Epithelial cell of esophagus (primary cell): Measurements from ENCODE around the gene MOB3B.

Experiments used
- DNase-seq: peaks from one replicate; pipeline ENCODE4 v3.0.0; 2010; ENCODE audit warnings: low read depth
- H3K4me3 ChIP-seq: 2 replicates; pipeline ENCODE4 v1.5.1; 2011; ENCODE audit warnings: mild to moderate bottlenecking, low read length, control low read depth
- TF ChIP-seq, protein P1 (sequence below): IDR thresholded peaks from 2 replicates; pipeline ENCODE4 v1.5.1; 2011; ENCODE audit warnings: low read depth, mild to moderate bottlenecking, low read length, control low read depth, inconsistent platforms; ENCODE audit not compliant: insufficient read depth; ENCODE audit errors: missing control alignments

Gene MOB3B

DNA sequence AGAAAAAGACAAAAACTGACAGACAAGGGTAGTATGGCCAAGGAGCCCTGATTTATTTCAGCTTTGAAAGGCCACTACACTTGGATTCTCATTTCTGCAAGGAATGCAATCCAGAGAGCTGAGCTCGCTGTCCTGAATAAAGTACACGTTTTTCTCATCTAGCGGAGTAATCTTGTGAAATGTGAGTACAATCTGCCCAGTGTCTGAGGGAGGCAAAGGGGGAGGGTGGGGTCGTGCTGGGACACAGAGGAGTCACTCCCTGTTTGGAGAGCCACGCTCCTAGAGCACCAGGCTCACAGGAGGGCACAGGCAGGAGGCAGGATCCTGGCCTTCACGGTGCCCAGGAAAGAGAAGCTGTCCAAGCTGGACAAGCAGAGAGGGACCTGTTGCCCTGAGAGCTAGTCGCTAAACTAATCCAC, 56.5 kb downstream of the MOB3B start:
- no peak for DNase-seq
- TF ChIP-seq, protein P1, sequence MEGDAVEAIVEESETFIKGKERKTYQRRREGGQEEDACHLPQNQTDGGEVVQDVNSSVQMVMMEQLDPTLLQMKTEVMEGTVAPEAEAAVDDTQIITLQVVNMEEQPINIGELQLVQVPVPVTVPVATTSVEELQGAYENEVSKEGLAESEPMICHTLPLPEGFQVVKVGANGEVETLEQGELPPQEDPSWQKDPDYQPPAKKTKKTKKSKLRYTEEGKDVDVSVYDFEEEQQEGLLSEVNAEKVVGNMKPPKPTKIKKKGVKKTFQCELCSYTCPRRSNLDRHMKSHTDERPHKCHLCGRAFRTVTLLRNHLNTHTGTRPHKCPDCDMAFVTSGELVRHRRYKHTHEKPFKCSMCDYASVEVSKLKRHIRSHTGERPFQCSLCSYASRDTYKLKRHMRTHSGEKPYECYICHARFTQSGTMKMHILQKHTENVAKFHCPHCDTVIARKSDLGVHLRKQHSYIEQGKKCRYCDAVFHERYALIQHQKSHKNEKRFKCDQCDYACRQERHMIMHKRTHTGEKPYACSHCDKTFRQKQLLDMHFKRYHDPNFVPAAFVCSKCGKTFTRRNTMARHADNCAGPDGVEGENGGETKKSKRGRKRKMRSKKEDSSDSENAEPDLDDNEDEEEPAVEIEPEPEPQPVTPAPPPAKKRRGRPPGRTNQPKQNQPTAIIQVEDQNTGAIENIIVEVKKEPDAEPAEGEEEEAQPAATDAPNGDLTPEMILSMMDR = no peak
- no peak overlapping the region for H3K4me3 ChIP-seq

- H3K4me3 ChIP-seq = no peak overlapping the region
- no peak for DNase-seq
These were observed 57.4 kb downstream of the MOB3B start for GRCh38 chr9:27472195-27472594.

GRCh38 chr9:27471789-27472188, 57.8 kb downstream of the MOB3B start:
- TF ChIP-seq, protein P1 = no peak
- no peak overlapping the region for H3K4me3 ChIP-seq
- no peak for DNase-seq

More at GRCh38 chr9:27472195-27472594, 57.4 kb downstream of the MOB3B start:
- TF ChIP-seq, protein P1 = no peak

GRCh38 chr9:27471366-27471765, 58.2 kb downstream of the MOB3B start:
- TF ChIP-seq, protein P1 = no peak
- no peak for DNase-seq
- no peak overlapping the region for H3K4me3 ChIP-seq

DNA sequence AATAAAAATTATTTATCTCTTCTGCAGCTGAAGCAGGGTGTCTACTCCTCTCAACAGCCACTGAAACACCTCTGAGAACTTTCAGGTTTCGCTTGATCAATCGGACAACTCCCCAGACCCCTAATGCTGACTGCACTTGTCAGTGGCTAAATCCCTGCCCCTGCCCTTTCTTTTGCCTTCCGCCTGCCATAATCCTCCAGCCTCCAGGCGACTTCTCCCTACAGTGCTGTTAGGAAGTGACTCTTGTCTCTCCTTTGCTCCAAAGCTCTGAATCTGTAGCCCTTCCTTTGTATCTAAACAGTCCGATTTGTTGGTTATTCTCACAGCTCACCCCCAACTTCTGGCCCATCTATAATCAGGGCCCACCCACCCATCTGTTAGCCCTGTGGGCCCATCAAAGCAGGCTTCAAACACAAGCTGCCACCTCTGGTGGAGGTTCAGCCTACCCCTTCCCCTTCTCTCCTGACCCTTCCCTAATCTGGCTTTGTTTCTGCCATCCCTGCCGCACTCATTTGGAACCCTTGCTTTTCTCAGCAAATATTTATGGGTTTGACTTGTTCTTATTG, 59.2 kb downstream of the MOB3B start:
- H3K4me3 ChIP-seq = no peak overlapping the region
- TF ChIP-seq, protein P1 = no peak
- no peak for DNase-seq

DNA sequence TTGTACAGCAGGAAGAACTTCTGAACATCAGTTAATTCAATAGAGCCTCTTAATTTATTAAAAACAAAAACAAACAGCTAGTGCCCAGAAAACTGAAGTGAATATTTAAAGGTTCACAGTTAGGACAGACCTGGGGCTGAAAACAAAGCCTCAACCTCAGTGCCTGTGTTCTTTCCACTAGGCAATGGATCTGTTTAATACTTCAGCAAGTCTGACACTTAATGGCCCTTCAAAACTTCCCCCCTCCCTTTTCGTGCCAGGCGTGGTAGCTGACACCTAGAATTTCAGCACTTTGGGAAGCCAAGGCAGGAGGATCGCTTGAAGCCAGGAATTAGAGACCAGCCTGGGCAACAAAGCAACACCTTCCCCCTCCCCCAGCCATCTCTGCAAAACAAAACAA, 60.1 kb downstream of the MOB3B start:
- DNase-seq = no peak
- H3K4me3 ChIP-seq = no peak overlapping the region
- TF ChIP-seq, protein P1 = no peak

DNA sequence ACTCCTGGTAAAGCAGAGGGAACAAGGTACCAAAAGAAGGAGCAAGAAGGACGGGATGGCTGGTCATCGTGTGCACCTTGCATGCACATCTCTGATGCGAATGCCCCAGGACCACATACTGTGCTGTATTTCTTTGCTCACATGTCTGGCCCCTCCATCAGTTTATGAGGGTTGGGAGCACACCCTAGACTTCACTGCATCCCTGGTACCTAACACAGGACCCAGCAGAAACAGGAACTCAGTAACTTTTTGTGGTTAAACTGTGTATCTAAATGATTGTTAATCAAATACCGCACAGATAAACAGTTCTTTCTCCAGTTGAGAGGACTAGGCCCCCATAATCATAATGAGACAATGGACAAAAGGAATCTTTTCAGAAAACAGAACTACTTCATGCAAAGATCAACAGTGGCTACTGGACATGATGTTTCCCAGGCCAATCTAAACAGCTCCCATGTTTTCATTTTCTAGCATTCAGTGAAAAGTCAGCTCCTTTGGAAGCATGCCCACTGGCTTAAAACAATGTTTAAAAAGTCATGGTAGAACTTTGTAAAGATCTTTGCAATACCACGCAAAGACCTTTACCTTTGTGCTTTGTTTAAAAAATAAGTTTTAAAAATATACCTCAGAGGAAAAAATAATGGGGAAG, 61.0 kb downstream of the MOB3B start:
- no peak overlapping the region for H3K4me3 ChIP-seq
- TF ChIP-seq, protein P1 = no peak
- no peak for DNase-seq
